ENCODE results near the gene SLC16A13. TPM values are rescaled to one million over a fixed set of nuclear protein-coding genes. Genes with fewer than 3 reads are reported as not detected.

Gene SLC16A13
- total and polyA plus RNA-seq, 9 donors: 0.12 to 2.8 (median 1.2) TPM

DNA sequence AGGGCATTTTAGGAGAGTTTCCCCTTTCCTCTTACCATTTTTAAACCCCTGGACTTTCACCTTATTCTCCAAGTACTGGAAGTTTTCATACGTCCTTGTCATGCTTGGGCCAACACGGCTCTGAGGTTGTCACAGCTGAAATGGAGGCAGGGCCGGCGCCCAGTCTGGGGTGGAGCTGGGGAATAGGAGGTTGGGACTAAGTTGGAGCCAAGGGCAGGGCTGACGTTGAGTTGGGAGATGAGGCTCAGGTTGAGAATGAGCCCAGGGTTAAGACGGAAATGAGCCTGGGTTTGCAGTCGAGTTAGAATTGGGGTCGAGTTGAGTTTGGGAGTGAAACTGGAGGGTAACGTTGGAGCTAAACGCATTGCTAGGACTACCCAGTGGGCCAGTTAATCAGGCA, 42.9 kb downstream of the SLC16A13 start:
- H3K27ac ChIP-seq: no peak overlapping the region
- H3K27me3 ChIP-seq: no peaks in the 10 kb centered on the region
- intact Hi-C loops (cut with DNase I): no loop called here
- DNase-seq: no peak
- H3K36me3 ChIP-seq: no peaks in the 10 kb centered on the region
- no peaks in the 10 kb centered on the region for H3K9me3 ChIP-seq
- no peak overlapping the region for H3K4me3 ChIP-seq
- no peaks in the 10 kb centered on the region for H3K4me1 ChIP-seq (ENCODE audit: insufficient read depth)
- TF ChIP-seq POLR2A (IDR thresholded peaks at IDR 0.05) (no peak), EP300 (IDR thresholded peaks at IDR 0.05) (no peak)
- TF ChIP-seq, protein P1, sequence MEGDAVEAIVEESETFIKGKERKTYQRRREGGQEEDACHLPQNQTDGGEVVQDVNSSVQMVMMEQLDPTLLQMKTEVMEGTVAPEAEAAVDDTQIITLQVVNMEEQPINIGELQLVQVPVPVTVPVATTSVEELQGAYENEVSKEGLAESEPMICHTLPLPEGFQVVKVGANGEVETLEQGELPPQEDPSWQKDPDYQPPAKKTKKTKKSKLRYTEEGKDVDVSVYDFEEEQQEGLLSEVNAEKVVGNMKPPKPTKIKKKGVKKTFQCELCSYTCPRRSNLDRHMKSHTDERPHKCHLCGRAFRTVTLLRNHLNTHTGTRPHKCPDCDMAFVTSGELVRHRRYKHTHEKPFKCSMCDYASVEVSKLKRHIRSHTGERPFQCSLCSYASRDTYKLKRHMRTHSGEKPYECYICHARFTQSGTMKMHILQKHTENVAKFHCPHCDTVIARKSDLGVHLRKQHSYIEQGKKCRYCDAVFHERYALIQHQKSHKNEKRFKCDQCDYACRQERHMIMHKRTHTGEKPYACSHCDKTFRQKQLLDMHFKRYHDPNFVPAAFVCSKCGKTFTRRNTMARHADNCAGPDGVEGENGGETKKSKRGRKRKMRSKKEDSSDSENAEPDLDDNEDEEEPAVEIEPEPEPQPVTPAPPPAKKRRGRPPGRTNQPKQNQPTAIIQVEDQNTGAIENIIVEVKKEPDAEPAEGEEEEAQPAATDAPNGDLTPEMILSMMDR (IDR thresholded peaks at IDR 0.05): no peak
- 86 to 87% (median 86%) methylated on average over 10 of the region's 10 CpGs for WGBS, 3 donors

GRCh38 chr17:7079581-7080455, 44.0 kb downstream of the SLC16A13 start, which contains the start of gene CLEC10A:
Gene CLEC10A, minus strand, starts transcription at chr17:7080251. Its CDS starts 1,439 bp downstream, at chr17:7078812.
- Histone ChIP-seq H3K36me3 (no peaks in the 10 kb centered on the region), H3K27me3 (no peaks in the 10 kb centered on the region), H3K9me3 (no peaks in the 10 kb centered on the region), H3K4me3 (no peak within 1 kb of the TSS), H3K27ac (no peak within 1 kb of the TSS), H3K4me1 (ENCODE audit: insufficient read depth) (no peaks in the 10 kb centered on the region)
- intact Hi-C loops (cut with DNase I): no loop called here
- no peak for DNase-seq
- TF ChIP-seq POLR2A (IDR thresholded peaks at IDR 0.05): no peak
- TF ChIP-seq, protein P1 (IDR thresholded peaks at IDR 0.05): no peak
- WGBS, 3 donors: 60 to 64% (median 62%) methylated on average over 15 of the region's 15 CpGs

DNA sequence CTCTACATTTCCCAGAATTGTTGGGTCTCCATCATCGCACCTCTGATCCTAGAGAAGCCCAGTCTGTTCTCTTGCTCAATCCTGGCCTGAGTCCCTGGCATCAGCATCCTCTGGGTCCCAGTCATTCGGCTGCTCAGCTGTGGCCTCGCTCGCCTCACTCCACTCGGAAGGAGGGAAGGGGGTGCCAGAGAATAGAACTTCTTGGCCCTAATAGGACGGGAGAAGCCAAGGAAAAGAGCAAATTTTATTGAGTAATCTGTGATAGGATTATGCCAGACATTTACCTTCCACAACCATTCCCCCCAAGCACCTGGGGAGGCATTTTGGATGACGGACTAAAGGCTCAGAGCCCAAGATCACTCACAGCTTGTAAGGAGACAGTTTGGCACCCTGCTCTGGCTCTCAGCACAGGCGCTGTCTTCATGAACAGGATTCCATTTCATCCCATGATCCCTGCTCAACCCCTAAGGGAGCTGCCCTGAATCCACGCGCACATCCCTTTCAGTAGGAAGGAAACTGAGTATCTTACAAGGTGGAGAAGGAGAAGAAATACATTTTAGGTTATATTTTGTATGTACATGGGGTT, 44.7 kb downstream of the SLC16A13 start:
- Histone ChIP-seq H3K36me3 (no peaks in the 10 kb centered on the region), H3K4me3 (no peak overlapping the region), H3K4me1 (ENCODE audit: insufficient read depth) (no peaks in the 10 kb centered on the region), H3K27me3 (no peaks in the 10 kb centered on the region), H3K9me3 (no peaks in the 10 kb centered on the region), H3K27ac (no peak overlapping the region)
- peak in 1 of 5 donors; percentile 26 for DNase-seq
- intact Hi-C loops (cut with DNase I): no loop called here
- 60 to 76% (median 64%) methylated on average over 10 of the region's 10 CpGs for WGBS, 3 donors
- TF ChIP-seq POLR2A (IDR thresholded peaks at IDR 0.05): no peak
- TF ChIP-seq EP300 (IDR thresholded peaks at IDR 0.05): no peak
- TF ChIP-seq, protein P1 (IDR thresholded peaks at IDR 0.05): no peak

DNA sequence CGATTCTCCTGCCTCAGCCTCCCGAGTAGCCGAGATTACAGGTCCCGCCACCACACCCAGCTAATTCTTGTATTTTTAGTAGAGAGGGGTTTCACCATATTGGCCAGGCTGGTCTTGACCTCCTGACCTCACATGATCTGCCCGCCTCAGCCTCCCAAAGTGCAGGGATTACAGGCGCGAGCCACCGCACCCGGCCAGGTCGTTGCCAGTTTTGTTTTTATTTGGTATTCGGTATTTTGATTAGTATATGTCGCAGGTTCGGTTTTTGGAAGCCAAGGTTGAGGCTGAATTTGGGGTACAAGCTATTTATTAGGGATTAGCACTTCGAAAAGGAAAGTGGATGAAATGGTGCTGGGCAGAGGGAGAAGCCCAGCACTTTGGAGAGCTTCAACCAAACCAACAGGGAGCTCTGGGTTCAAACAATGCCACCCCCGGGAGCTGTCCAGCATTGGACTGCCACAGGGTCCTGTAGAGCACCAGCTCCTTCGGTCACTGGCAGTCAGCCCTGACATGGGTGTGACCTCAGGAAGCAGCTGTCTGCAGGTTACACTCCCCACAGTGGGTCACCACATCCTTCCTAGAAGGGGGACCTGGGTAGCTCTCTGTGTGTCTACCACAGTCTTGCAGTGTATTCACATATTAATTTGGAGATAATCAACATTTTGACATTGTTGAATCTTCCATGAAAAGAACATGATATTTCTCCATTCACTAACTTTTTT, 45.7 kb downstream of the SLC16A13 start:
- H3K4me3 ChIP-seq: no peak overlapping the region
- TF ChIP-seq, protein P1 (IDR thresholded peaks at IDR 0.05): no peak
- TF ChIP-seq EP300 (IDR thresholded peaks at IDR 0.05) (no peak), POLR2A (IDR thresholded peaks at IDR 0.05) (no peak)
- H3K27me3 ChIP-seq: no peaks in the 10 kb centered on the region
- no peaks in the 10 kb centered on the region for H3K36me3 ChIP-seq
- DNase-seq: no peak
- 85 to 87% (median 86%) methylated on average over 16 of the region's 16 CpGs for WGBS, 3 donors
- H3K27ac ChIP-seq: no peak overlapping the region
- H3K9me3 ChIP-seq: no peaks in the 10 kb centered on the region
- intact Hi-C loops (cut with DNase I): no loop called here
- no peaks in the 10 kb centered on the region for H3K4me1 ChIP-seq (ENCODE audit: insufficient read depth)

All from ovary (tissue), 9 donors.